Effector memory CD8-positive, alpha-beta T cell (primary cell): Measurements from ENCODE around the gene TTC24.
"Not testable (repeated sequence)": the region's sequence is repeated elsewhere in the genome, so short reads cannot be mapped to it uniquely, and the experiment has no call there.

Experiments used
- ATAC-seq: fragments of 150-1000 bp; cut with Tn5 transposase; replicated peaks from 2 replicates; pipeline ENCODE4 v1.10.0; 2021; ENCODE audit warnings: mild to moderate bottlenecking, moderate library complexity
- DNase-seq, 3 experiments: peaks; one replicate each; pipeline ENCODE4 v3.0.0; 2021
- H3K27ac Mint-ChIP-seq, 2 donors: one replicate each; pipeline ENCODE4 v1.8.0; 2022; ENCODE audit warnings: mild to moderate bottlenecking in 2 of 2, mixed read lengths in 2 of 2, moderate library complexity in 2 of 2
- H3K27me3 Mint-ChIP-seq, 2 donors: one replicate each; pipeline ENCODE4 v1.8.0; 2022; ENCODE audit warnings: mixed read lengths in 2 of 2
- H3K36me3 Mint-ChIP-seq: one replicate; pipeline ENCODE4 v1.8.0; 2022; ENCODE audit warnings: mild to moderate bottlenecking, moderate library complexity, mixed read lengths; ENCODE audit not compliant: insufficient read depth
- H3K4me1 Mint-ChIP-seq, 2 donors: one replicate each; pipeline ENCODE4 v1.8.0; 2022; ENCODE audit warnings: low read depth in 2 of 2, mixed read lengths in 2 of 2
- H3K4me3 Mint-ChIP-seq, 2 donors: one replicate each; pipeline ENCODE4 v1.8.0; 2022; ENCODE audit warnings: mild to moderate bottlenecking in 2 of 2, mixed read lengths in 2 of 2, moderate library complexity in 2 of 2
- H3K9me3 Mint-ChIP-seq, 2 donors: one replicate each; pipeline ENCODE4 v1.8.0; 2022; ENCODE audit warnings: mixed read lengths in 2 of 2

Gene TTC24

GRCh38 chr1:156615946-156616345 lies 36.4 kb downstream of the TTC24 start:
- peaks cover 41 to 70% of the 10 kb centered on the region in 2 donors for H3K27me3 Mint-ChIP-seq
- H3K27ac Mint-ChIP-seq, result no peak overlapping the region

GRCh38 chr1:156616463-156616862 lies 36.9 kb downstream of the TTC24 start:
- ATAC-seq (no peak), DNase-seq (no peak)
- no peaks in the 10 kb centered on the region for H3K9me3 Mint-ChIP-seq
- no peak overlapping the region for H3K27ac Mint-ChIP-seq
- no peaks in the 10 kb centered on the region for H3K36me3 Mint-ChIP-seq
- H3K4me1 Mint-ChIP-seq, result peaks cover 0 to 2% of the 10 kb centered on the region in 2 donors
- peaks cover 45 to 70% of the 10 kb centered on the region in 2 donors for H3K27me3 Mint-ChIP-seq
- no peak overlapping the region for H3K4me3 Mint-ChIP-seq

More at GRCh38 chr1:156615946-156616345, 36.4 kb downstream of the TTC24 start:
- H3K9me3 Mint-ChIP-seq, result no peaks in the 10 kb centered on the region
- H3K36me3 Mint-ChIP-seq, result peaks cover 5% of the 10 kb centered on the region
- ATAC-seq (no peak), DNase-seq (no peak)
- H3K4me1 Mint-ChIP-seq, result peaks cover 0 to 2% of the 10 kb centered on the region in 2 donors
- H3K4me3 Mint-ChIP-seq, result no peak overlapping the region

GRCh38 chr1:156618853-156619581 lies 39.5 kb downstream of the TTC24 start, which contains the start of gene HAPLN2:
Gene HAPLN2 (plus strand): TSS chr1:156619415. CDS start chr1:156623491, 4,076 bp downstream.
- no peak for DNase-seq
- Mint-ChIP-seq H3K27ac (no peak within 1 kb of the TSS), H3K9me3 (no peaks in the 10 kb centered on the region), H3K27me3 (peaks cover 61 to 76% of the 10 kb centered on the region in 2 donors), H3K4me1 (peaks cover 0 to 2% of the 10 kb centered on the region in 2 donors), H3K4me3 (no peak within 1 kb of the TSS), H3K36me3 (peaks cover 3% of the 10 kb centered on the region)
- no peak for ATAC-seq

GRCh38 chr1:156619582-156619955 lies 40.0 kb downstream of the TTC24 start:
- Mint-ChIP-seq H3K9me3 (no peaks in the 10 kb centered on the region), H3K4me1 (peaks cover 0 to 5% of the 10 kb centered on the region in 2 donors), H3K4me3 (no peak overlapping the region), H3K27ac (no peak overlapping the region), H3K27me3 (peaks cover 62 to 82% of the 10 kb centered on the region in 2 donors), H3K36me3 (peaks cover 3% of the 10 kb centered on the region)
- DNase-seq, result no peak
- ATAC-seq, result no peak

DNA sequence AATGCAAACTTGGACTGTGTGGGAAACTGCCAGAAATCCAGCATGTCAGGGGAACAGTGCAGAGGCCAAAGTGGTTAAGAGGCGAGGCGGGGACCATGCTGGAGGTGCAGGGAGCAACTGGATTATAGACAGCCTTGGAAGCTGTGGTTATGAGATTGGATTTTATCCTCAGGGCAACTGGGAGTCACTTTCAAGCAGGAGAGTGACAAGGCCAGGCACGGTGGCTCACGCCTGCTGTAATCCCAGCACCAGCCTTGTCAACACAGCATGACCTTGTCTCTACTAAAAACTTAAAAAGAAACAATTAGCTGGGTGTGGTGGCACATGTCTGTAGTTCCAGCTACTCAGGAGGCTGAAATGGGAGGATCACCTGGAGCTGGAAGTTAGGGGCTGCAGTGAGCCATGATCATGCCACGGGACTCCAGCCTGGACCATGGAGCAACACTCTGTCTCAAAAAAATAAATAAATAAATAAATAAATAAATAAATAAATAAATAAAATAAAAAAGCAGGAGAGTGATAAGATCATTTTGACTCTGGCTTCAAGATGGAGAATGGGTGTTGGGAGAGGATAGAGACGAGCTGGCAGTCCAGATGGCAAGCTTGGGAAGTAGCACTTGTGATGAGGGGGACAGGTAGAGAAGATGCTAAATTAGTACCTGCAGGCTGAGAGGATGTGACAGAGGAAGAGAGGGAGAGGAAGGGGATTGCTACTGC lies 43.2 kb downstream of the TTC24 start:
- Mint-ChIP-seq H3K4me3 (peak overlapping the region in 1 of 2 donors; percentile 28), H3K9me3 (no peaks in the 10 kb centered on the region), H3K27me3 (peaks cover 72 to 86% of the 10 kb centered on the region in 2 donors), H3K4me1 (peaks cover 7 to 10% of the 10 kb centered on the region in 2 donors), H3K36me3 (peaks cover 6% of the 10 kb centered on the region), H3K27ac (no peak overlapping the region)
- DNase-seq, result no peak
- no peak for ATAC-seq

DNA sequence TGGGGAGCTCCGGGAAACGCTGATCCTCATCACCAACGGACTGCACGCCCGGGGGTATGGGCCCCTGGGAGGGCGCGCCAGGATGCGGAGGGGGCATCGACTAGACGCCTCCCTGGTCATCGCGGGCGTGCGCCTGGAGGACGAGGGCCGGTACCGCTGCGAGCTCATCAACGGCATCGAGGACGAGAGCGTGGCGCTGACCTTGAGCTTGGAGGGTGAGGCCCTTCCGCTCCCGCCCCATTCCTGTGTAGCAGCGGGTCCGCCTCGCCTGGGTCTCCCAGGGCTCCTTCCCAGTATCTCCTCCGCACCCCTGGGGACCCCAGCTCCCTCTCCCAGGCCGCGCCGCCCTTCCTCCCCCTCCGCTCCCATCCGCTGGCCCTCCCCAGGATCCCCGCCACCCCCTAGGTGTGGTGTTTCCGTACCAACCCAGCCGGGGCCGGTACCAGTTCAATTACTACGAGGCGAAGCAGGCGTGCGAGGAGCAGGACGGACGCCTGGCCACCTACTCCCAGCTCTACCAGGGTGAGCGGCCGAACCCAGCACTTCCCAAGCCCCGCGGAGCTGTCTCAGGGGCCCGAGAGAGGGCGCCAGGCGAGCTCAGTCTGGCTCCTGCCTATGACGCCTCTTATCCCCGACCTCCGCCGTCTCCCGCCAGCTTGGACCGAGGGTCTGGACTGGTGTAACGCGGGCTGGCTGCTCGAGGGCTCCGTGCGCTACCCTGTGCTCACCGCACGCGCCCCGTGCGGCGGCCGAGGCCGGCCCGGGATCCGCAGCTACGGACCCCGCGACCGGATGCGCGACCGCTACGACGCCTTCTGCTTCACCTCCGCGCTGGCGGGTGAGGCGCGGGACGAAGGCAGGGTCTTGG lies 44.7 kb downstream of the TTC24 start:
- no peaks in the 10 kb centered on the region for H3K9me3 Mint-ChIP-seq
- peaks cover 7% of the 10 kb centered on the region for H3K36me3 Mint-ChIP-seq

GRCh38 chr1:156624814-156625435 lies 45.4 kb downstream of the TTC24 start:
- Mint-ChIP-seq H3K27ac (no peak overlapping the region), H3K36me3 (peaks cover 9% of the 10 kb centered on the region), H3K4me3 (peak overlapping the region; percentile 68 to 74), H3K27me3 (peaks cover 80 to 91% of the 10 kb centered on the region in 2 donors), H3K9me3 (no peaks in the 10 kb centered on the region), H3K4me1 (peaks cover 7 to 10% of the 10 kb centered on the region in 2 donors)
- DNase-seq (no peak), ATAC-seq (peak; percentile 32)

More for the DNA sequence above, 44.7 kb downstream of the TTC24 start:
- Mint-ChIP-seq H3K4me1 (peaks cover 7 to 10% of the 10 kb centered on the region in 2 donors), H3K27me3 (peaks cover 80 to 91% of the 10 kb centered on the region in 2 donors), H3K4me3 (peak overlapping the region; percentile 68 to 74), H3K27ac (no peak overlapping the region)
- DNase-seq (no peak), ATAC-seq (peak; percentile 55)

- Mint-ChIP-seq H3K27me3 (peaks cover 77 to 86% of the 10 kb centered on the region in 2 donors), H3K4me1 (peaks cover 7 to 10% of the 10 kb centered on the region in 2 donors), H3K4me3 (peak overlapping the region; percentile 68 to 74), H3K36me3 (peaks cover 9% of the 10 kb centered on the region), H3K9me3 (no peaks in the 10 kb centered on the region), H3K27ac (no peak overlapping the region)
- ATAC-seq (peak; percentile 67), DNase-seq (peak; percentile 58 to 65 (median 62))
These were observed 46.0 kb downstream of the TTC24 start for GRCh38 chr1:156625436-156626078.

DNA sequence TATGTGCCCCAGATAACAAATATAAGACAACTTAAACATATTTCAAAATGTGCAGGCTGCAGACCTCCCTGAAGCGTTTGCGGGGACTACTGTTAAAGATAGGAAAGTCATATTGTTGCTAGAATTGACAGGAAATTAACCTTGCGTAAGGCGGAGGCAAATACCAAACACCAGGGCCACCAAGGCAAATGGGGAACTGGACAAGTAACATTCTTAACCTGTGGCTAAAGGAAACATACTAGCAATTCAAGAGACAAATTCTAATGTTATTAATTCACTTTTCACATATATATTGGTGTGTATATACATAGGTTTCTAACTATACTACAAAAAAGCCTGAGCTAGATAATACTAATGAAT lies 46.5 kb downstream of the TTC24 start:
- H3K27ac Mint-ChIP-seq, result no peak overlapping the region
- H3K4me3 Mint-ChIP-seq, result peak overlapping the region; percentile 68 to 74
- H3K4me1 Mint-ChIP-seq, result peaks cover 7 to 10% of the 10 kb centered on the region in 2 donors
- DNase-seq, result no peak
- H3K9me3 Mint-ChIP-seq, result no peaks in the 10 kb centered on the region
- peaks cover 9% of the 10 kb centered on the region for H3K36me3 Mint-ChIP-seq
- no peak for ATAC-seq
- H3K27me3 Mint-ChIP-seq, result peaks cover 77 to 86% of the 10 kb centered on the region in 2 donors

DNA sequence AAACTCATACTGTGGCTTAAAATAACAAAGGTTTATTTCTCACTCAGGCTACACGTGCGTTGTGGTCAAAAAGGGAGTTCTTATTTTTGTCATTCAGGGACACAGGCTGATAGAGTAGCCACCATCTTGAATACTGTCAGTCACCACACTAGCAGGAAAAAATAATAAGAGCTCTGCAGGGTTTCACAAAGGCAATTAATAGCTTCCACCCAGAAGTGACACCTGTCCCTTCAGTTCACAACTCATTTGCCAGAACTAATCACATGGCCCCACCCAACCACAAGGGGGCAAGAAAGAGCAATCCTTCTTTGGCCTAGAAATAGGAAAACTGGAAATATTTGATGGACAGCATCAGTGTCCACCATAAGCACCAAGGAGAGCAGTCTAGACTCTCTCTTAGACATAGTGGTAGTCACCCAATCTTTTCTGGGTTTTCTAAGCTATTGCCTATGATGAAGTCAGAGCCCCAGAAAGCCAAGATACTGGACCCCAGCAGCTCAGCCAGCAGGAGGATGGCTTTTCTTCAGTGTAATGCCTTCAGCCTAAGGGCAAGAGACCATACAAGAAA lies 47.9 kb downstream of the TTC24 start:
- ATAC-seq (peak; percentile 32), DNase-seq (peak in 1 of 3 experiments; percentile 40)
- Mint-ChIP-seq H3K4me3 (no peak overlapping the region), H3K4me1 (peaks cover 7 to 10% of the 10 kb centered on the region in 2 donors), H3K27ac (no peak overlapping the region), H3K9me3 (no peaks in the 10 kb centered on the region), H3K36me3 (peaks cover 8% of the 10 kb centered on the region), H3K27me3 (peaks cover 78 to 86% of the 10 kb centered on the region in 2 donors)

GRCh38 chr1:156629823-156630449 lies 50.4 kb downstream of the TTC24 start:
- ATAC-seq (no peak), DNase-seq (no peak)
- Mint-ChIP-seq H3K27me3 (peaks cover 80 to 86% of the 10 kb centered on the region in 2 donors), H3K4me3 (no peak overlapping the region), H3K4me1 (peaks cover 7% of the 10 kb centered on the region in 2 donors), H3K9me3 (no peaks in the 10 kb centered on the region), H3K27ac (no peak overlapping the region), H3K36me3 (peaks cover 6% of the 10 kb centered on the region)

- H3K27me3 Mint-ChIP-seq, result peaks cover 75 to 84% of the 10 kb centered on the region in 2 donors
- H3K9me3 Mint-ChIP-seq, H3K4me3 Mint-ChIP-seq, DNase-seq, H3K27ac Mint-ChIP-seq, H3K36me3 Mint-ChIP-seq, ATAC-seq, H3K4me1 Mint-ChIP-seq: not testable (repeated sequence)
These were observed 51.6 kb downstream of the TTC24 start for GRCh38 chr1:156631152-156631551.
